Aortic smooth muscle cell (primary cell): ENCODE measurements around the gene MCEMP1. TPM values are rescaled to one million over a fixed set of nuclear protein-coding genes. Genes with fewer than 3 reads are reported as not detected.

Experiments
- total RNA-seq: library from RNA; depleted of rRNA; stranded (reverse); fragments of >200 nt; gene quantifications from 2 replicates; pipeline ENCODE4 v1.2.3, GENCODE V29; 2014

MCEMP1 gene, protein sequence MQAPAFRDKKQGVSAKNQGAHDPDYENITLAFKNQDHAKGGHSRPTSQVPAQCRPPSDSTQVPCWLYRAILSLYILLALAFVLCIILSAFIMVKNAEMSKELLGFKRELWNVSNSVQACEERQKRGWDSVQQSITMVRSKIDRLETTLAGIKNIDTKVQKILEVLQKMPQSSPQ
- total RNA-seq = not detected in 2 replicates

DNA sequence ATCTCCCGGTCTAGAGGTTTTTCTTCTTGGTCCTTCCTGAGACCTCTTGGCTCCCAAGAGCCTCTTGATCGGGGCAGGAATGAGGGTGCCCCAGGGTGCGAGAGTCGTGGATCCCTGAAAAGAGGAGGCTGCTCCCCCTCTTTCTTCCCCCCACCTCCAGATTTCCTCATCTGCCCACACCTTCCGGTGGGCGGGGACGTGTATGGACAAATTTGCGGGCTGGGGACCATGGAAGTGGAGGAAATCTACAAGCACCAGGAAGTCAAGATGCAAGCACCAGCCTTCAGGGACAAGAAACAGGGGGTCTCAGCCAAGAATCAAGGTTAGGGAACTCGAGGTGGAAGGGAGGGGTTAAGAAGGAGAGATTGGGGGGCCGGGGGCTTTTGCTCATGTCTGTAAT is at the start of gene MCEMP1:
MCEMP1 (plus strand) TSS at position 237 of the 400 bp plus-strand sequence; CDS start at position 268, 31 bp downstream.

DNA sequence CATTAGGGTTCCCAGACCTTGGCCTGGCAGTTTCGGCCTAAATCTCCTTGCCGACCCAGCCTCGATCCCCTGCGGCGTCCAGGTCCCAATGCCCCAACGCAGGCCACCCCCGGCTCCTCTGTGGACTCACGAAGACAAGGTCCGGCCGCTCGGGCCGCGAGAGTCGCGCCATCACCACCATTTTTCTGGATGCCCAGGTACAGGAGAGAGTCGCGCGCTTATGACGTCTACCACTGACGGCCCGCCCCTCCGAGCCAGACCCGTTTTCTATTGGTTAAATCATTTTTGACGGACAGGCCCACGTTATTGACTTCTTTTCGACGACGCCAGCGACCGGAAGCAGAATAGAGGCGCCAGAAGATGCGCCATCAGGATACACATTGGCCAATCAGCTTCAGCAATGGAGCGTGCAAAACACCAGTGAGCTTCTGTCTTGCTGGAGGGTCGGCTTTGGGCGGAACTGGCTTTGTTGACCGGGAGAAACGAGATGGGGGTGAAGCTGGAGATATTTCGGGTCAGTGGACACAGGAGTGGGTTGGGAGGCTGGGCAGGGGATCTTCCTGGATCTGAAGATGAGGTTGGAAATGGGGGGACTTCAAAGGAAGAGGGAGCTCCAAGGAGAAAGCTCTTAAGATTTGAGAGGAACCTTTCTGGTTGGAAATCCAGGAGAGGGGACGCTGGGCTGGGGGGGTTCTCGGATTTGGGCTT is 47.4 kb upstream of the MCEMP1 start, which contains the start of the genes PET100 and XAB2:
PET100 (plus strand) TSS at position 447 of the 708 bp plus-strand sequence; CDS start at position 488, 41 bp downstream.
XAB2 (minus strand) TSS at position 199 of the 708 bp plus-strand sequence; CDS start at position 181, 18 bp downstream.

DNA sequence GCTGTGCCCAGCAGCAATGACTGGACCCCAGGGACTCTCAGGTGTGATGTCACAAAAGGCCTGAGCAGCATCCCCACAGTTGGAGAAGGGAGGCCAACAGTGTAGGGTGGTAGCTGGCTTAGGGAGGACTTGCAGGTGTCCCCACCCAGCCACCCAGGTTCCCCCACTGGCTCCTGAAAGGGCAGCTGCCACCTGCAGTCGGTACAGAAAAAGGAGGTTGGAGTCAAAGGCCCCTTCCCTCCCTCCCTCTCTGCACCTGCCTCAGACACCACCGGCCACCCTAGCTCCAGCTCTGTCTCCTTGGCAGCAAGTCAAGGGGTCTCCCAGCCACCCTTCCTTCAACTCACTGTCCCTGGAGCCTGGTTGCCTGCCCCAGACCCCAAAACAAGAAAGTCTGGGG is 43.2 kb upstream of the MCEMP1 start, which contains the start of gene PCP2:
PCP2 (minus strand) TSS at position 22 of the 400 bp plus-strand sequence. CDS start 262 bp downstream, outside the sequence.

DNA sequence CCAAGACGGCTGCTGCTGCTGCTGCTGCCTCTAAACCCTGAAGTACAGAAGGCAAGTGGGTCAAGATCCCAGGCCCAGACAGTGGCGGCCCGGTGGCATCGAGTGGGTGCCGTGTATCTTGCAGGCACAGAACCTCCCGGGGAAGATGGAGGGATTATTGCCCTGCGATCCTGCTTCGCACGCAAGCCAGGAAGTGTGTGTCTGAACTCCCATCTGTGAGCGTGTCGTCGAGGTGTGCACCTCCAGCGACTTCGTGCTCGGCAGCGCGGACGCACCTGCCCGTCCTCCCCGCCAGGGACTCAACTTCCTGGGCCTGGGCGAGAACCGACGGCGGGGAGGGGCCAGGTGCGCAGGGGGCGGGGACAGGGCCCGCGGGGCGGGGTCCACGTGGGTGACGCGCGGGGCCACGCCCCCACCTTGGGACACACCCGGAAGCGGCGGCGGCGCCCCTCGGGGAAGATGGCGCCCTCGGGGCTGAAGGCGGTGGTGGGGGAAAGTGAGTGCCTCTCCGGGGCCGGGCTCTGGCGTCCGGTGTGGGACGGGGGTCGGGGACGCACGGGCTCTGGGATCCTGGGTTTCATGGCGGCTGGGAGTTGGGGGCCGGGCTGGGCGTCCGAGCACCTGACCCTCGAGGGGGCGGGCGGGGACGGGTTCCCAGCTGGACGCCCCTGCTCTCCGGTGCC is 40.1 kb upstream of the MCEMP1 start, which contains the start of gene STXBP2:
STXBP2 (plus strand) TSS at position 420 of the 683 bp plus-strand sequence; CDS start at position 460, 40 bp downstream.

DNA sequence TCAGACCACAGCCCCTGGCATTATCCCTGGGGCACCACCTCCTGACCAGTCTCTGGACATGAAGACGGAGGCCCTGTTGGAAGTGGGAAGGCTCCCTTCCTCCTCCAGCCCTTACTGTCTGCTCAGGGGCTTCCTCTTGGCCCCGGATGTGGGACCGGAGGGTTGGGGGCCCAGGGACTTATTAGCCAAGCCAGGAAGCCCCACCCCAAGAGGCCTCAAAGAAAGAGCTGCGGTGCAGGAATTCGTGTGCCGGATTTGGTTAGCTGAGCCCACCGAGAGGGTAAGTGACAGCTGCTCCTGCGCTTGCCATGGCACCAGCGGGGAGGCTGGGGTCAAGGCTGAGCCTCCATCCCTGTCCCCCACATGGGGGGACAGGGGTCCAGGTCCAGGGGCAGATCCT is 8.0 kb upstream of the MCEMP1 start, which contains the start of gene RETN:
RETN (plus strand) TSS at position 208 of the 400 bp plus-strand sequence. CDS start 278 bp downstream, outside the sequence.

DNA sequence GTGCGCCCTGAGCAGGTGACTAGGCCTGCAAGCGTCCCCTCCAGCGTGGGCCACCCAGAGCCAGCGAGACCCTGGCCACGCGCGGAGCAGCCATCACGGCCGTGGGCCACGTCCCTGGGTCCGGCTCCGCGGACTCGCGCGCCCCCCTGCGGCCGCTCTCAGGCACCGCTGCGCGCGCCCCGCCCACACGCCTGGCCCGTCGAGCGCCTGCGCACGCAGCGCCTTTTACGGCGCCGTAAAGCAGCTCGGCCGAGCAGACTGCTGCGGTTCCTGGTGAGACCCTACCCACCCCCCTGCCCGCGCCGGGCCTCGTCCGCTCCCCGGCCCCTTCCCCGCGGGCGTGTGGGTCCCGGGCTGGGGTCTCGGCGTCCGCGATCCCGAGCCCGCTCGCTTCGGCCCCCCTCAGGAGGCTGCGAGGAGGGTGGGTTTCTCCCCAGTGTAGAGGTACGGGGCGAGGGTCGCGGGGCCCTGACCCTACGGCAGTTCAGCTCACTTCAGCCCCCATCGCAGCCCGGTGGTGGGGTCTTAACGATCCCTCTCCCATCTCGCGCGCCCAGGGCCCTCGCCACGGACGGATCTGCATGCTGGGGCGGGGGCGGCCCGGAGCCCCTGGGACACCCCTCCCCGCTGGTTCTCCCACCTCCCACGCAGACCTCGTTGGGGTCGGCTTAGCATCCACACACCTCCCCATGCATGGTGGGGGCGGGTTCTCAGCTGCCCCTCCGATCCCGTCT is 3.9 kb downstream of the MCEMP1 start, which contains the start of gene TRAPPC5:
TRAPPC5 (plus strand) TSS at position 228 of the 734 bp plus-strand sequence. CDS start 1,421 bp downstream, outside the sequence.

DNA sequence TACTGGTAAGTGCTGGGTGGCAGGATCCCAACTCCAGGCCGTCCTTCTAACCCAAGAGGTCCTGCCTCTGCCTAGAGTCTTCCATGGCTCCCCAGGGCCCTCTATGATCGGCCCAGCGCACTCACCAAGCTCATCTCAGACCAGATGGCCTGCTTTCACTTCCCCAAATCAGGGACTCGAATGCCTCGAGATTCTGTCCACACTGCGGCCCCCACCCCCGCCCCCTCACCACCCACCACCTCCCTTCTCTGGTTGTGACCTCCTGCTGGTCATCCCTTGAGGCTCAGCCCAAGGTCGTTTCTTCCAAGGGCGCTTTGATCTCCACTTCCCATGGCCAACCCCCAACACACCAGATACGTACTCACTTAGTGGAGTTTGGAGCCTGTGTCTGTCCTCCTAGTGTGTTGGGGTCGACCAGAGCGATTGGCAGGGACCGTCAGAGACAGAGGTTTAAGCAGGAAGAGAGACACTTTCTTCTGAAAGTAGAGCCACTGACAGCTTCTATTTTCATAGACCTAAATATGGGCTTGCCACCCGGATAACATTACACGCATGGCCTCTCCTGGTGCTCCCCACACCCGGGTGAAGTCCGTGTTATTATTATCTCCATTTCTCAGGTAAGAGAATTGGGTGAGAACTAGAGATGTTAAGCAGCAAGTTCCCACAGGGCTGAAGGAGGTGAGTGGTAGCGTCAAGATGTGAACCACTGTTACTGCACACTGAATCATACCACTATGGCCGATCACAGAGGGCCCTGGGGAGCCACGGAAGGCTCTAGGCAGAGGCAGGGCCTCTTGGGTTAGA is 25.0 kb downstream of the MCEMP1 start, which contains the start of gene FCER2:
FCER2 (minus strand) TSS at position 478 of the 804 bp plus-strand sequence. CDS start 2,371 bp downstream, outside the sequence.

Other genes starting within 250 kb of the MCEMP1 start
- gene PEX11G, start 188.1 kb upstream of the MCEMP1 start, total RNA-seq = 1.7 and 2.7 TPM in 2 replicates
- gene ZNF358, start 161.0 kb upstream of the MCEMP1 start, total RNA-seq = 6.6 and 9.5 TPM in 2 replicates
- gene MCOLN1, start 154.5 kb upstream of the MCEMP1 start, total RNA-seq = 5.3 and 6.1 TPM in 2 replicates
- 62.2 and 63.2 TPM in 2 replicates for gene PNPLA6, start 141.4 kb upstream of the MCEMP1 start, total RNA-seq
- not detected in 2 replicates for gene CAMSAP3, start 81.2 kb upstream of the MCEMP1 start, total RNA-seq
- gene XAB2, start 47.5 kb upstream of the MCEMP1 start, total RNA-seq = 19.3 and 22.5 TPM in 2 replicates
- 37.4 and 45.7 TPM in 2 replicates for gene PET100, start 47.3 kb upstream of the MCEMP1 start, total RNA-seq
- gene PCP2, start 43.4 kb upstream of the MCEMP1 start, total RNA-seq = not detected in 2 replicates
- gene STXBP2, start 40.0 kb upstream of the MCEMP1 start, total RNA-seq = 1.4 and 2.0 TPM in 2 replicates
- gene RETN, start 8.0 kb upstream of the MCEMP1 start, total RNA-seq = not detected in 2 replicates
- 102 and 104 TPM in 2 replicates for gene TRAPPC5, start 3.7 kb downstream of the MCEMP1 start, total RNA-seq
- not detected in 2 replicates for gene FCER2, start 25.0 kb downstream of the MCEMP1 start, total RNA-seq
- not detected in 2 replicates for gene CLEC4G, start 55.0 kb downstream of the MCEMP1 start, total RNA-seq
- not detected in 2 replicates for gene CD209, start 70.4 kb downstream of the MCEMP1 start, total RNA-seq
- not detected in 2 replicates for gene CLEC4M, start 86.2 kb downstream of the MCEMP1 start, total RNA-seq
- gene EVI5L, start 153.1 kb downstream of the MCEMP1 start, total RNA-seq = 13.6 and 15.2 TPM in 2 replicates
- not detected in 2 replicates for gene PRR36, start 197.3 kb downstream of the MCEMP1 start, total RNA-seq
- 5.5 and 6.9 TPM in 2 replicates for gene LRRC8E, start 211.4 kb downstream of the MCEMP1 start, total RNA-seq
- 8.1 and 8.9 TPM in 2 replicates for gene MAP2K7, start 226.8 kb downstream of the MCEMP1 start, total RNA-seq
- 0.92 and 1.1 TPM in 2 replicates for gene TGFBR3L, start 237.7 kb downstream of the MCEMP1 start, total RNA-seq
- 13.5 and 18.9 TPM in 2 replicates for gene SNAPC2, start 243.2 kb downstream of the MCEMP1 start, total RNA-seq
- 2.0 and 2.1 TPM in 2 replicates for gene CTXN1, start 249.0 kb downstream of the MCEMP1 start, total RNA-seq